K562 (cell line): Measurements from ENCODE around the gene C1orf146. TPM values are rescaled to one million over a fixed set of nuclear protein-coding genes. Genes with fewer than 3 reads are reported as not detected.

Source experiments
- ATAC-seq: fragments of 200-7000 bp; cut with Tn5 transposase; 3 replicates; pipeline ENCODE4 v1.9.1; 2020; ENCODE audit warnings: moderate library complexity
- BruUV-seq: library from RNA; stranded (reverse); fragments of 400-500 nt; replicated peaks from 2 replicates; lab custom pipeline; 2021; lab: Mats Ljungman, UMichigan
- CTCF ChIA-PET: fragments of 300-600 bp; formaldehyde crosslinking; extraction: SDS; loops from one replicate; lab custom pipeline; 2021; ENCODE audit warnings: low intra/inter-chr PET ratio; lab: Yijun Ruan, JAX
- POLR2A ChIA-PET: fragments of 300-600, 350-650 bp; sonication (Branson Sonifier 250); formaldehyde crosslinking; extraction: SDS; loops from one replicate; lab custom pipeline; 2021; ENCODE audit warnings: antibody characterized with exemption, inconsistent platforms; lab: Yijun Ruan, JAX
- DNase-seq, 4 experiments: peaks; one replicate each; pipeline versions ENCODE4 v3.0.0 to v3.0.0-alpha.2; 2011 to 2018; ENCODE audit warnings: low spot score in 3 of 4, mixed read lengths in 3 of 4; ENCODE audit errors: extremely low read depth in 1 of 4
- FAIRE-seq: peaks from 2 replicates; lab custom pipeline; 2011; peaks lifted over from hg19 to GRCh38; lab: Jason Lieb, UNC
- H2AFZ ChIP-seq: 2 replicates; pipeline ENCODE4 v1.6.0; 2011; ENCODE audit warnings: low read depth, low read length, control low read depth, inconsistent platforms
- H3K27ac ChIP-seq: fragments of 200-600 bp; 3 replicates; pipeline ENCODE4 v1.8.0; 2011; ENCODE audit warnings: low read depth, mild to moderate bottlenecking, control low read depth, inconsistent platforms, low read length, moderate library complexity, mixed read lengths; ENCODE audit errors: extremely low read depth
- H3K27me3 ChIP-seq, 2 experiments: fragments of 300-600 bp in 1 of 2; 2 replicates in 1 of 2; 3 replicates in 1 of 2; pipeline versions ENCODE4 v1.6.0 to v1.8.0; 2011; ENCODE audit warnings: inconsistent platforms in 2 of 2, low read length in 2 of 2, mild to moderate bottlenecking in 1 of 2, mixed read lengths in 1 of 2, moderate library complexity in 1 of 2; ENCODE audit not compliant: control insufficient read depth in 2 of 2, insufficient read depth in 2 of 2
- H3K36me3 ChIP-seq: fragments of 300-600 bp; 3 replicates; pipeline ENCODE4 v1.8.0; 2011; ENCODE audit warnings: mild to moderate bottlenecking, low read length, inconsistent platforms; ENCODE audit not compliant: control insufficient read depth, insufficient read depth
- H3K4me1 ChIP-seq, 2 experiments: fragments of 200-600 bp in 1 of 2; replicated peaks in 1 of 2; 2 replicates in 1 of 2; 3 replicates in 1 of 2; pipeline versions ENCODE4 v1.5.1 to v1.8.0; 2011; ENCODE audit warnings: inconsistent platforms in 2 of 2, low read length in 2 of 2, mild to moderate bottlenecking in 1 of 2, mixed read lengths in 1 of 2, moderate library complexity in 1 of 2; ENCODE audit not compliant: control insufficient read depth in 2 of 2, insufficient read depth in 2 of 2
- H3K4me2 ChIP-seq: 2 replicates; pipeline ENCODE4 v1.6.1; 2011; ENCODE audit warnings: low read length, control low read depth, inconsistent platforms, mixed read lengths; ENCODE audit not compliant: insufficient read depth
- H3K4me3 ChIP-seq: fragments of 200-600 bp; sonication (generic), shearing (Covaris generic); 2 replicates; pipeline ENCODE4 v1.5.1; 2016; ENCODE audit warnings: control low read depth, inconsistent platforms
- H3K79me2 ChIP-seq: fragments of 200-600 bp; 3 replicates; pipeline ENCODE4 v1.8.0; 2011; ENCODE audit warnings: low read length, inconsistent platforms; ENCODE audit not compliant: control insufficient read depth, insufficient read depth
- H3K9ac ChIP-seq, 2 experiments: 2 replicates each; pipeline versions ENCODE4 v1.6.0 to v1.6.1; 2011; ENCODE audit warnings: low read depth in 2 of 2, low read length in 2 of 2, control low read depth in 1 of 2, inconsistent platforms in 1 of 2, mild to moderate bottlenecking in 1 of 2, mixed read lengths in 1 of 2; ENCODE audit not compliant: insufficient read depth in 1 of 2
- H3K9me1 ChIP-seq: one replicate; pipeline ENCODE4 v1.6.0; 2011; ENCODE audit warnings: inconsistent platforms, mild to moderate bottlenecking, low read length, moderate library complexity; ENCODE audit not compliant: control insufficient read depth, insufficient read depth
- H3K9me3 ChIP-seq: replicated peaks from 2 replicates; pipeline ENCODE4 v1.5.1; 2011; ENCODE audit warnings: low read depth, low read length, inconsistent platforms; ENCODE audit not compliant: control insufficient read depth, insufficient read depth
- H4K20me1 ChIP-seq: replicated peaks from 2 replicates; pipeline ENCODE4 v1.6.1; 2011; ENCODE audit warnings: low read length, inconsistent platforms, mixed read lengths; ENCODE audit not compliant: control insufficient read depth, insufficient read depth
- BRF1 ChIP-seq: IDR thresholded peaks from 3 replicates; pipeline ENCODE4 v1.6.1; 2011; ENCODE audit warnings: borderline replicate concordance, mild to moderate bottlenecking; ENCODE audit not compliant: insufficient read length; ENCODE audit errors: extremely low read depth
- CAMTA2 ChIP-seq: fragments of 250-450 bp; sonication (Bioruptor Pico); conservative IDR thresholded peaks from 2 replicates; pipeline ENCODE4 v1.5.1; 2022
- DNMT1 ChIP-seq: fragments of 450-650 bp; IDR thresholded peaks from 2 replicates; pipeline ENCODE4 v1.6.1; 2016; ENCODE audit warnings: antibody characterized with exemption, mild to moderate bottlenecking
- HDAC6 ChIP-seq: IDR thresholded peaks from 2 replicates; pipeline ENCODE4 v1.6.1; 2012; ENCODE audit warnings: low read depth, mild to moderate bottlenecking, control low read depth, inconsistent platforms, low read length, moderate library complexity
- HDGF ChIP-seq: fragments of 450-650 bp; IDR thresholded peaks from 2 replicates; pipeline ENCODE4 v1.6.1; 2016
- MCM2 ChIP-seq: fragments of 450-650 bp; IDR thresholded peaks from 2 replicates; pipeline ENCODE4 v1.6.1; 2017; ENCODE audit warnings: low read depth, mild to moderate bottlenecking
- MCM3 ChIP-seq: fragments of 450-650 bp; IDR thresholded peaks from 2 replicates; pipeline ENCODE4 v1.6.1; 2016
- NCOA1 ChIP-seq: fragments of 450-650 bp; IDR thresholded peaks from 2 replicates; pipeline ENCODE4 v1.6.1; 2016; ENCODE audit warnings: low read depth
- NR1H2 ChIP-seq: sonication (generic); formaldehyde crosslinking; IDR thresholded peaks from 2 replicates; pipeline ENCODE4 v1.4.0; 2020; ENCODE audit warnings: mild to moderate bottlenecking, missing genetic modification reagents
- ZNF253 ChIP-seq: fragments of 250-450 bp; sonication (Bioruptor Pico); conservative IDR thresholded peaks from 2 replicates; pipeline ENCODE4 v1.6.1; 2021; ENCODE audit warnings: mild to moderate bottlenecking
- ZNF57 ChIP-seq: fragments of 450-650 bp; formaldehyde crosslinking; IDR thresholded peaks from 2 replicates; pipeline ENCODE4 v1.4.0; 2020; ENCODE audit warnings: mild to moderate bottlenecking, moderate library complexity
- ZNF695 ChIP-seq: fragments of 450-650 bp; formaldehyde crosslinking; IDR thresholded peaks from 2 replicates; pipeline ENCODE4 v1.4.0; 2020; ENCODE audit warnings: mild to moderate bottlenecking, moderate library complexity
- WGBS: fragments of 100-300 bp; shearing (Covaris generic); methylation state at CpG from one replicate; pipeline ENCODE4 v1.1.6; 2016; ENCODE audit warnings: low coverage, mixed read lengths; ENCODE audit not compliant: insufficient coverage; ENCODE audit errors: missing lambda C conversion rate; 5-methylcytosine and 5-hydroxymethylcytosine counted together
- in situ Hi-C: fragments of 300-500 bp; cut with MboI; formaldehyde crosslinking; loops from 4 replicates; pipeline ENCODE4 v1.15.0; 2018; ENCODE audit warnings: inconsistent platforms, mixed read lengths
- intact Hi-C: fragments of 100-400 bp; cut with micrococcal nuclease; formaldehyde crosslinking; loops from 2 replicates; pipeline ENCODE4 v1.14.2; 2022
- polyA plus RNA-seq, 8 experiments: library from polyadenylated mRNA; depleted of rRNA in 4 of 8; stranded (reverse) in 5 of 8; unstranded in 3 of 8; fragments of >200 nt; fragmentation: Nextera tagmentation in 2 of 8; fragmentation: Illumina TruSeq in 1 of 8; extraction: Ambion mirVana in 2 of 8; extraction: Trizol in 1 of 8; gene quantifications; 2 replicates each; pipeline versions ENCODE4 v1.2.1 to v1.2.3, GENCODE V29; 2011 to 2014; ENCODE audit warnings: inconsistent platforms in 1 of 8, missing spikeins in 1 of 8
- total RNA-seq, 7 experiments: library from RNA; depleted of rRNA in 6 of 7; stranded (reverse); fragments of >200 nt in 6 of 7; fragmentation: Illumina TruSeq in 2 of 7; extraction: Trizol in 2 of 7; gene quantifications; 2 replicates each; pipeline versions ENCODE4 v1.2.1 to v1.2.3, GENCODE V29; 2011 to 2021; ENCODE audit warnings: low replicate concordance in 1 of 7

Gene C1orf146
- total and polyA plus RNA-seq, 9 of the 15 experiments (the other 6 are each of a cell fraction or from before 2014, with no cell fraction given), result 0.10 TPM; not detected in 8

DNA sequence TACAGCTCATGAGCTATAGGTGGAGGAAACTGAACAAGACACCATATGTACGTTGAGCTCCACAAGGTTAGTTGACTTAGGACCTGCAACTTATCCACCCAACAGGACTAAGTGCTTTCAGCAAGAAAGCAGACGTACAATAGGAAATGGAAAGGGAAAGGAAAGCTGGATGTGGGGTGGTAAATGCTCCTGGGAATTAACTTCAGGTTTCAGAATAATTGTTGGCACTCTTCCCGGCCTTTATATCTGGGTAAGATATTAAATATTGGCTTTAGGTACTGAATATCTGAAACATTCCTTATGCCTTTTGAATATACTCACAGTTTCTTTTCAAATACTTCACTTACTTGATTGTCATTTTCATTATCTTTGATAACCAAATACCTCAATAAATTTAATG is 44.8 kb downstream of the C1orf146 start:
- DNase-seq, result no peak
- in situ Hi-C loops, result no loop called here
- no peak for ATAC-seq
- H3K27ac ChIP-seq, result no peak overlapping the region
- H3K27me3 ChIP-seq, result no peaks in the 10 kb centered on the region
- H3K9me3 ChIP-seq, result no peaks in the 10 kb centered on the region
- H4K20me1 ChIP-seq, result no peaks in the 10 kb centered on the region
- H3K36me3 ChIP-seq, result peaks cover 39% of the 10 kb centered on the region; the same call in 1 of the 3 replicates
- no peaks in the 10 kb centered on the region for H3K4me1 ChIP-seq
- no peaks in the 10 kb centered on the region for H3K9me1 ChIP-seq
- TF ChIP-seq ZNF57 (CRISPR knock-in tag) (no peak), NCOA1 (no peak), DNMT1 (no peak)
- BruUV-seq, result no TSS peak
- WGBS, result 95% methylated on average over 3 of the region's 3 CpGs
- no peaks in the 10 kb centered on the region for H3K79me2 ChIP-seq
- no peak overlapping the region for H3K4me3 ChIP-seq
- CTCF ChIA-PET, result no interaction called here
- intact Hi-C loops, result no loop called here
- H3K4me2 ChIP-seq, result no peak overlapping the region
- FAIRE-seq, result no peak
- POLR2A ChIA-PET, result no interaction called here
- H2AFZ ChIP-seq, result no peak overlapping the region
- no peak overlapping the region for H3K9ac ChIP-seq

DNA sequence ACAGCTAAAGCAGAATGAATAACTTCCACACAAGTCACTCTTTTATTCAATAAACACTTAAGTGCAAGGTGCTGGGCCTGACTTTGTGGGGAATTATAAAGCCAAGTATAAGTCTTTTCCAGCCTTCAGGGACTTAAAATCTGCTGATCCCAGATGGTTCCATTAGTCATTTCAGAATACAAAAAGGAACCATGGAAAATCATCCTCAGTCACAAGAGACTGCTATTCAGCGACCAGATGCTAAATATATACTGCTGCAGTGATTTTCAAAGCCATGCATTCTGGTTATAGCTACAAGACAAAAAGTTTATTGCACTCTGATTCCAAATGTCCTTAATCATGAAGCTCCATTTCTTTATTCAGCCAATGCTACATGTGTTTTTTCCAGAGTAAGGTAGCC is 55.3 kb downstream of the C1orf146 start:
- no peaks in the 10 kb centered on the region for H3K9me1 ChIP-seq
- WGBS, result 100% methylated on average over 1 of the region's 1 CpG
- no peaks in the 10 kb centered on the region for H3K4me1 ChIP-seq
- no TSS peak for BruUV-seq
- H3K27me3 ChIP-seq, result no peaks in the 10 kb centered on the region
- H2AFZ ChIP-seq, result no peak overlapping the region
- H3K79me2 ChIP-seq, result no peaks in the 10 kb centered on the region
- POLR2A ChIA-PET, result interaction anchor here (0.6 kb wide), 1 partner anchor 90 kb away, joined by 3 read pairs; no protein-coding TSS in a partner anchor
- TF ChIP-seq HDAC6 (no peak), NR1H2 (no peak), ZNF253 (no peak), HDGF (no peak), MCM2 (no peak), MCM3 (no peak), BRF1 (no peak), ZNF695 (CRISPR knock-in tag) (no peak), CAMTA2 (CRISPR knock-in tag) (no peak)
- TF ChIP-seq, all 486 proteins: peak for 0
- no peak overlapping the region for H3K9ac ChIP-seq
- H3K4me2 ChIP-seq, result no peak overlapping the region
- intact Hi-C loops (no loop called here), in situ Hi-C loops (no loop called here)
- ATAC-seq, result no peak
- no peaks in the 10 kb centered on the region for H3K9me3 ChIP-seq
- no peaks in the 10 kb centered on the region for H4K20me1 ChIP-seq
- CTCF ChIA-PET, result no interaction called here
- no peak overlapping the region for H3K27ac ChIP-seq
- peaks cover 57% of the 10 kb centered on the region for H3K36me3 ChIP-seq
- no peak for DNase-seq
- no peak overlapping the region for H3K4me3 ChIP-seq
- FAIRE-seq, result no peak
